Activated CD4-positive, alpha-beta T cell treated with anti-CD3 and anti-CD28 coated beads for 36 hours (primary cell): ENCODE results near the gene PROM1. TPM values are rescaled to one million over a fixed set of nuclear protein-coding genes. Genes with fewer than 3 reads are reported as not detected.

Source experiments
- ATAC-seq: fragments of 200-7000 bp; cut with Tn5 transposase; one replicate; pipeline ENCODE4 v1.10.0; 2021; ENCODE audit warnings: mild to moderate bottlenecking, moderate library complexity
- CTCF ChIA-PET: fragments of 350-600 bp; sonication (Branson Sonifier 250); formaldehyde crosslinking; loops from one replicate; lab custom pipeline; 2021; ENCODE audit warnings: antibody characterized with exemption; lab: Charles Lee
- POLR2A ChIA-PET: fragments of 350-600 bp; sonication (Branson Sonifier 250); formaldehyde crosslinking; loops from one replicate; lab custom pipeline; 2021; ENCODE audit warnings: antibody characterized with exemption, inconsistent platforms; lab: Charles Lee
- DNase-seq: peaks from one replicate; pipeline ENCODE4 v3.0.0-alpha.2; 2020
- H3K27ac Mint-ChIP-seq: one replicate; pipeline ENCODE4 v1.8.0; 2021; ENCODE audit warnings: mixed read lengths
- H3K27me3 Mint-ChIP-seq: one replicate; pipeline ENCODE4 v1.8.0; 2021; ENCODE audit warnings: mixed read lengths
- H3K36me3 Mint-ChIP-seq: one replicate; pipeline ENCODE4 v1.8.0; 2021; ENCODE audit warnings: low read depth, mixed read lengths
- H3K4me1 Mint-ChIP-seq: one replicate; pipeline ENCODE4 v1.8.0; 2021; ENCODE audit warnings: mixed read lengths
- H3K4me3 Mint-ChIP-seq: one replicate; pipeline ENCODE4 v1.8.0; 2021; ENCODE audit warnings: mild to moderate bottlenecking, moderate library complexity, mixed read lengths
- H3K9me3 Mint-ChIP-seq: one replicate; pipeline ENCODE4 v1.8.0; 2021; ENCODE audit warnings: low read depth, mixed read lengths
- intact Hi-C, 2 experiments: fragments of 100-400 bp; cut with DNase I in 1 of 2; cut with micrococcal nuclease in 1 of 2; formaldehyde crosslinking; loops; one replicate each; pipeline versions ENCODE4 v1.14.2 to v1.15.1; 2022 to 2024; cut with DNase I, micrococcal nuclease
- total RNA-seq, 2 experiments: library from RNA; stranded (reverse); gene quantifications; one replicate each; pipeline ENCODE4 v1.2.3, GENCODE V29; 2021

PROM1 gene
- total RNA-seq, 2 experiments from 2014 or later = 0.16 to 0.35 TPM

DNA sequence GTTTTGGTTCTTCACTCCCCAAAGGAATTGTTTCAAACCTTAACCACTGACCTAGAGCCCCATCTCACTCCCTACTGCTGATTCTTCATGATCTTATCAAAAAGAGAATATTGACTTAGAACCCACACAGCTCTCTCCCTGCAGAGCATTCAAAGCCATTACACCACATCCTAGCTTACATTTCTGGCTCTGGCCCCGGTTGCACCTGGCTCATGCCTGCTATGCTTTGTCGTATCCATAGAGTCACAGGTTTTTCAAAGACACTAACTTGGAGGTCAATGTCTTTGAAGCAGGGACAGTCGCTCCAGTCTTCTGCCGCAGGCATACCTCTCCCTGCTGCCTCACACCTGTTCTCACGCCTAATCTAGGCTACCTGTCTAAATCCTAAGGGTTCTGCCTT is 78.1 kb downstream of the PROM1 start:
- no peaks in the 10 kb centered on the region for H3K9me3 Mint-ChIP-seq
- no peak overlapping the region for H3K27ac Mint-ChIP-seq
- DNase-seq = no peak
- POLR2A ChIA-PET = interaction anchor here (0.6 kb wide), 1 partner anchor 193 kb away, joined by 3 read pairs; no protein-coding TSS in a partner anchor
- H3K4me3 Mint-ChIP-seq = no peak overlapping the region
- H3K4me1 Mint-ChIP-seq = no peaks in the 10 kb centered on the region
- H3K36me3 Mint-ChIP-seq = no peaks in the 10 kb centered on the region
- peaks cover 3% of the 10 kb centered on the region for H3K27me3 Mint-ChIP-seq
- ATAC-seq = no peak
- CTCF ChIA-PET = interaction anchor here (0.5 to 1.7 kb wide), 5 partner anchors 10 to 570 kb away, joined by 3 to 6 read pairs (median 4); partner anchors contain the start of gene FGFBP2
- intact Hi-C loops = no loop called here

- H3K4me3 Mint-ChIP-seq = no peak overlapping the region
- H3K4me1 Mint-ChIP-seq = no peaks in the 10 kb centered on the region
- intact Hi-C loops = loop anchor here (1.0 kb wide), 5 partner anchors 38 to 522 kb away; partner anchors contain the start of gene FGFBP2 (in 2 of the 2)
- ChIA-PET CTCF (interaction anchor here (0.6 to 3.5 kb wide), 32 partner anchors 9 to 1111 kb away, joined by 3 to 51 read pairs (median 4); partner anchors contain the start of genes FAM200B and FGFBP2), POLR2A (no interaction called here)
- ATAC-seq (peak; percentile 94), DNase-seq (peak; percentile 67)
- no peak overlapping the region for H3K27ac Mint-ChIP-seq
- no peaks in the 10 kb centered on the region for H3K36me3 Mint-ChIP-seq
- no peaks in the 10 kb centered on the region for H3K27me3 Mint-ChIP-seq
- no peaks in the 10 kb centered on the region for H3K9me3 Mint-ChIP-seq
Measured at GRCh38 chr4:16001484-16001858, 82.4 kb downstream of the PROM1 start.

DNA sequence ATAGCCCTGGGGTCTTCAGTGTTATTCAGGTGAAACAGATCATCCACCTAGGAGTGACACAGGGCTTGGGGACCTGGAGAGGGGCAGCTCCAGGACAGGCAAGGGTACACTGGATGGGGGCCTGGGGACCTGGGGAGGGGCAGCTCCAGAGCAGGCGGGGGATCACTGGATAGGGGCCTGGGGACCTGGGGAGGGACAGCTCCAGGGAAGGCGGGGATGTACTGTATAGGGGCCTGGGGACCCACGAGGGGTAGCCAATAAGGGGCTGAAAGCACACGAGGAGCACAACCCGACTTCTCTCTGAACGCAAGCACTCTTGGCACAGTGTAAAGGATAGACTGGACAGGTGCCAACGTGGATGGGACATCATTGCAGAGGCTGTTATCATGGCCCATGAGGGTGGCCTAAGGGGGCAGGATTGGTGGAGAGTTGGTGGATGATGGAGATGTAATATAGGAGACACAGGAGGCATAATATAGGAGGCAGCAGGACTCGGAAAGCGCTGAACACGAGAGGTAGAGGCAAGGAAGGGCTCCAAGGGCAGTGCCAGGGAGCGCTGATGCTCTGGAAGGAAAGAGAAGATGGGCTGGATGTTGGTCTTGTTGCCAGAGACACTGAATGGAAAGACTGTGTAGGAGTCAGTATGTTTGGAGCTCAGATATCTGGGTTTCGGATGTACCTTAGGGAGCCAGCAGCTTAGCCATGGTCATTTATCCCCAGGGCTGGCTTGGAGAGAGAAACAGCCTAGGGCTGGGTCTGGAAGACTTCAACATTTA is 82.9 kb downstream of the PROM1 start:
- no peak overlapping the region for H3K27ac Mint-ChIP-seq
- ATAC-seq = no peak
- intact Hi-C loops = loop anchor here (1.0 kb wide), 5 partner anchors 38 to 522 kb away; partner anchors contain the start of gene FGFBP2 (in 2 of the 2)
- H3K4me3 Mint-ChIP-seq = no peak overlapping the region
- H3K27me3 Mint-ChIP-seq = no peaks in the 10 kb centered on the region
- no peaks in the 10 kb centered on the region for H3K36me3 Mint-ChIP-seq
- no peaks in the 10 kb centered on the region for H3K4me1 Mint-ChIP-seq
- ChIA-PET CTCF (interaction anchor here (0.6 to 3.5 kb wide), 24 partner anchors 8 to 1111 kb away, joined by 3 to 51 read pairs (median 4); partner anchors contain the start of genes FAM200B and FGFBP2), POLR2A (no interaction called here)
- no peak for DNase-seq
- H3K9me3 Mint-ChIP-seq = no peaks in the 10 kb centered on the region

- H3K4me3 Mint-ChIP-seq = no peak overlapping the region
- POLR2A ChIA-PET = interaction anchor here (0.7 kb wide), 1 partner anchor 10 kb away, joined by 3 read pairs; no protein-coding TSS in a partner anchor
- H3K36me3 Mint-ChIP-seq = no peaks in the 10 kb centered on the region
- H3K27me3 Mint-ChIP-seq = peaks cover 5% of the 10 kb centered on the region
- intact Hi-C loops = no loop called here
- peak; percentile 14 for DNase-seq
- CTCF ChIA-PET = interaction anchor here (1.0 to 2.2 kb wide), 3 partner anchors 35 to 191 kb away, joined by 3 to 17 read pairs (median 3); no protein-coding TSS in a partner anchor
- peak; percentile 41 for ATAC-seq
- H3K27ac Mint-ChIP-seq = no peak overlapping the region
- H3K4me1 Mint-ChIP-seq = no peaks in the 10 kb centered on the region
- no peaks in the 10 kb centered on the region for H3K9me3 Mint-ChIP-seq
Measured at GRCh38 chr4:15996773-15997172, 87.0 kb downstream of the PROM1 start.

DNA sequence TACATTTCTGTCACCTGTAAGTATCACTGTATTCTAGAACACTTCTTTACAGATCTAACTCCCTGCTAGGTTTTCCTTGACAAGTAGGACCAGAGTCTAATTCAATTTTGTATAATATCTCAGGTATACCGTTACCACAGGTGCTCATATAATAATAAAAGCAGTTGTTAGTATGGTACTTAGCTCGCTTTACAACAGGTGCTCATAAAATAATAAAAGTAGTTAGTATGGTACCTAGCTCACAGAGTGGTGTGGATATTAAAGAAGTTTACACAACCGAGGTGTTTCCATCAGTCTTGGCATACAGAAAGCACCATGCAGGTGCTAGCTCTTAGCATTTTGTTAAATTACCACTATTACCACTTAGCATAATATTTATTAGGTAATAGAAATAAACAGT is 88.0 kb downstream of the PROM1 start:
- Mint-ChIP-seq H3K4me3 (no peak overlapping the region), H3K36me3 (no peaks in the 10 kb centered on the region), H3K27ac (no peak overlapping the region), H3K4me1 (no peaks in the 10 kb centered on the region), H3K27me3 (peaks cover 5% of the 10 kb centered on the region), H3K9me3 (no peaks in the 10 kb centered on the region)
- ChIA-PET POLR2A (no interaction called here), CTCF (interaction anchor here (0.7 to 2.2 kb wide), 8 partner anchors 9 to 269 kb away, joined by 3 to 17 read pairs (median 4); partner anchors contain the start of gene FGFBP2)
- intact Hi-C loops = no loop called here
- DNase-seq (no peak), ATAC-seq (no peak)

DNA sequence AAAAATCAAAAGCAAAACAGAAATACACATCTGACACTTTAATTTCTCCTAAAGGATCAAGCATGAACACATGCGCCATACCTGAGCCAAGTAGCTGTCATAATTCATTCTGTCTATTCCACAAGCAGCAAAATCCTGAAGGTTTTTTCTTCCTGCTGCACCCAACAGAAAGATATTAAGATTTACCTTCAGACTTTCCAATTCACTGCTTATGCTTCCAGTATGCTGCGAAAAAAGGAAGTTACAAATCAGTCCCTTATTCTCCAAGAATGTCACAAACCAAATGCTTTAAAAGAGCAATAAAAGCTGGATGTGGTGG is 91.7 kb downstream of the PROM1 start:
- Mint-ChIP-seq H3K9me3 (no peaks in the 10 kb centered on the region), H3K27me3 (peaks cover 8% of the 10 kb centered on the region), H3K27ac (no peak overlapping the region), H3K4me3 (no peak overlapping the region), H3K4me1 (no peaks in the 10 kb centered on the region), H3K36me3 (no peaks in the 10 kb centered on the region)
- DNase-seq (no peak), ATAC-seq (no peak)
- intact Hi-C loops = no loop called here
- ChIA-PET POLR2A (no interaction called here), CTCF (interaction anchor here (1.3 to 2.1 kb wide), 2 partner anchors 9 to 12 kb away, joined by 3 to 12 read pairs; no protein-coding TSS in a partner anchor)

GRCh38 chr4:15990570-15991285 is 93.1 kb downstream of the PROM1 start:
- ChIA-PET POLR2A (no interaction called here), CTCF (interaction anchor here (0.6 to 1.7 kb wide), 4 partner anchors 10 to 108 kb away, joined by 3 to 6 read pairs (median 5); no protein-coding TSS in a partner anchor)
- no peaks in the 10 kb centered on the region for H3K36me3 Mint-ChIP-seq
- no peaks in the 10 kb centered on the region for H3K9me3 Mint-ChIP-seq
- peaks cover 8% of the 10 kb centered on the region for H3K27me3 Mint-ChIP-seq
- intact Hi-C loops = no loop called here
- H3K4me1 Mint-ChIP-seq = no peaks in the 10 kb centered on the region
- no peak overlapping the region for H3K4me3 Mint-ChIP-seq
- DNase-seq (no peak), ATAC-seq (peak; percentile 19)
- H3K27ac Mint-ChIP-seq = no peak overlapping the region

- Mint-ChIP-seq H3K4me3 (no peak overlapping the region), H3K36me3 (no peaks in the 10 kb centered on the region), H3K9me3 (no peaks in the 10 kb centered on the region), H3K27ac (no peak overlapping the region), H3K4me1 (no peaks in the 10 kb centered on the region), H3K27me3 (peaks cover 6% of the 10 kb centered on the region)
- intact Hi-C loops = no loop called here
- ATAC-seq = no peak
- CTCF ChIA-PET = interaction anchor here (1.1 to 1.7 kb wide), 3 partner anchors 12 to 107 kb away, joined by 3 to 9 read pairs (median 6); no protein-coding TSS in a partner anchor
- no peak for DNase-seq
- POLR2A ChIA-PET = no interaction called here
Measured at GRCh38 chr4:15989424-15989823, 94.4 kb downstream of the PROM1 start.

DNA sequence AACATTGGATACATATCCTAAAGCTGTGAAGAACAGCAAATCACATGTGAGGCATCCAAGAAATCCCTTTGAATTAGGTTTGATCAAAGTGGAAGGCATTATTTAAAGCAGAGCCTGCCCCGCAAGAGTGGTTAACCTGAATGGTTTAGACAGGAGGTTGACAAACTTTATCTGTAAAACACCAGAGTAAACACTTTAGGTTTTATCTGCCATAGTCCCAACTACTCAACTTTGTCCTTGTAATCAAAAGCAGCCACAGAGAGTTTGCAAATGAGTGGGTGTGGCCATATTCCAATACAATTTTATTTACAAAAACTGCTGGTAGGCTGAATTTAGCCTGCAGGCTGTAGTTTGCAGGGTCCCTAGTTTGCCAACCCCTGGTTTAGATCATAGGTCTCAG is 95.6 kb downstream of the PROM1 start:
- H3K36me3 Mint-ChIP-seq = no peaks in the 10 kb centered on the region
- no peak overlapping the region for H3K27ac Mint-ChIP-seq
- DNase-seq (no peak), ATAC-seq (no peak)
- intact Hi-C loops = no loop called here
- no peaks in the 10 kb centered on the region for H3K4me1 Mint-ChIP-seq
- CTCF ChIA-PET = interaction anchor here (1.1 to 1.7 kb wide), 2 partner anchors 13 to 20 kb away, joined by 3 to 9 read pairs; no protein-coding TSS in a partner anchor
- H3K4me3 Mint-ChIP-seq = no peak overlapping the region
- H3K27me3 Mint-ChIP-seq = peaks cover 6% of the 10 kb centered on the region
- no peaks in the 10 kb centered on the region for H3K9me3 Mint-ChIP-seq
- POLR2A ChIA-PET = no interaction called here

DNA sequence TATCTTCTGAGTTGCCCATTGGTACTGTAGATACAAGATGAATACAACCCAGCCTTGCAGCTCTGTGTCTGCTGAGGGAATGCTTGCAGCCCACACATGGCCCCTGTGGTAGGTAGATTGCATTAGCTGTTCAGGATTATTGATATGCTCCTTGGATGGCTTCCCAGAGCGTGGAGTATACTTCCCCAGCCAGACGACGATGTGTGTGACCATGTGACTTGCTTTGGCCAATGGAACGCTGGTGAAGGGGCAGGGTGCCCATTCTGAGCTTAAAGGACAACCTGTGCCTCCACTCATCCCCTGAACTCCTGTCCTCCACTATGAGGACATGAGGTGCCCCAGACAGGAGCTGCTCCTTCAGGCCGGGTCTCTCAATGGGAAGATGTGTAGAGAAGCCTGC is 96.9 kb downstream of the PROM1 start:
- ATAC-seq = no peak
- Mint-ChIP-seq H3K9me3 (no peaks in the 10 kb centered on the region), H3K27ac (no peak overlapping the region), H3K36me3 (no peaks in the 10 kb centered on the region), H3K27me3 (peaks cover 4% of the 10 kb centered on the region), H3K4me1 (no peaks in the 10 kb centered on the region), H3K4me3 (no peak overlapping the region)
- no peak for DNase-seq
- ChIA-PET POLR2A (interaction anchor here (0.5 kb wide), 1 partner anchor 10 kb away, joined by 3 read pairs; no protein-coding TSS in a partner anchor), CTCF (interaction anchor here (0.6 to 1.3 kb wide), 2 partner anchors 106 to 179 kb away, joined by 4 to 5 read pairs; no protein-coding TSS in a partner anchor)
- intact Hi-C loops = no loop called here

DNA sequence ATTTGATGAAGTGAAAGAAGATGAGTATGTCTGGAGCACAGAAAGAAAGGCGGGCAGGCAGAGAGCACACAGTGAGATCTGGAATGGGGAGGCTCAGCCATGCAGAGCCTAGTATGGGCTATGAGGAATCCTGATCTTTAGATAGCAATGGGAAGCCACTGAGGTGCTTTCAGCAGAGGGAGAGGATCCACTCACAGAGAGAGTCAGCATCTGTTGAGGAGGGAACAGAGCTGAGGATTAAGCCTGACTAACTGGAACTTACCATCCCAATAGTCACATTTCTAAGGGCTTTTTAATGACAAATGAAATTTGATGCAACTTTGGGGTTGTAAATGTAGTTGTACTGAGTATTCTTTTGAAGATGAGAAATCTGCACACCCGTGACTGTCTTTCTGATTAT is 100.2 kb downstream of the PROM1 start:
- POLR2A ChIA-PET = no interaction called here
- DNase-seq (no peak), ATAC-seq (no peak)
- intact Hi-C loops = no loop called here
- CTCF ChIA-PET = interaction anchor here (1.2 kb wide), 1 partner anchor 18 kb away, joined by 3 read pairs; no protein-coding TSS in a partner anchor
- Mint-ChIP-seq H3K9me3 (no peaks in the 10 kb centered on the region), H3K27ac (no peak overlapping the region), H3K4me3 (no peak overlapping the region), H3K27me3 (peaks cover 3% of the 10 kb centered on the region), H3K4me1 (no peaks in the 10 kb centered on the region), H3K36me3 (no peaks in the 10 kb centered on the region)
